ENCODE data around the gene MDK.

DNA sequence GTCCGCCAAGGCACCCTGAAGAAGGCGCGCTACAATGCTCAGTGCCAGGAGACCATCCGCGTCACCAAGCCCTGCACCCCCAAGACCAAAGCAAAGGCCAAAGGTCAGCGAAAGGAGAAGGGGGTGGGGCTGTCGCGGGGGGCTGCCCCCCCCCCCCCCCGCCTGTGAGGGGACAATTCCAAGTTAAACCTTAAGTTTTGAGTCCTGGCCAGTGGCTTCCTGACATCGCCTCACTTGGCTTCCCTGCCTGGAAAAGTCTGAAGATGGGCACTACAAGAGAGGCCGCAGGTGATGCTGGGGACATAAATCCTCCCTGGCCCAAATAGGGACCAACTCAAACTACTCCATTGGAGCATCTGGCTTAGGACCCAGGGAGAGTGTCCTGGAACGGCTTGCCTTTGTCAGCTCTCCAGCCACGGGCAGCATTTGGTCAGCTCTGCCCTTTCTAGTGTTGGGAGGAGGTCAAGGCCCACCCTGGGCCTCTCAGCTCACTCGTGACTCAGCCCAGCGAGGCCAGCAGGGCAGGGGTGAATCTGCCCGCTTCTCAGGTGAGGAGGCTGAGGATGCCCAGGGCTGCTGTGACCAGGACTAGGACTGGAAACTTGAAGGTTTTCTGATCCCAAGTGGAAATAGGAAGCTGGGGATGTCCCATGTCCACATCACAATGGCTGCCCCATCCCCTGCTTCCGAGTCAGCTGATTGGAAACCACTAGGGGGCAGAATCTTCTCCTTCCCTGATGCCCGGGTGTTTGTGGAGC lies 1.4 kb downstream of the MDK start:
- no peak for TF ChIP-seq TOX (CRISPR knock-in tag; IDR thresholded peaks at IDR 0.05; ENCODE audit: borderline replicate concordance)
- TF ChIP-seq, protein P1, sequence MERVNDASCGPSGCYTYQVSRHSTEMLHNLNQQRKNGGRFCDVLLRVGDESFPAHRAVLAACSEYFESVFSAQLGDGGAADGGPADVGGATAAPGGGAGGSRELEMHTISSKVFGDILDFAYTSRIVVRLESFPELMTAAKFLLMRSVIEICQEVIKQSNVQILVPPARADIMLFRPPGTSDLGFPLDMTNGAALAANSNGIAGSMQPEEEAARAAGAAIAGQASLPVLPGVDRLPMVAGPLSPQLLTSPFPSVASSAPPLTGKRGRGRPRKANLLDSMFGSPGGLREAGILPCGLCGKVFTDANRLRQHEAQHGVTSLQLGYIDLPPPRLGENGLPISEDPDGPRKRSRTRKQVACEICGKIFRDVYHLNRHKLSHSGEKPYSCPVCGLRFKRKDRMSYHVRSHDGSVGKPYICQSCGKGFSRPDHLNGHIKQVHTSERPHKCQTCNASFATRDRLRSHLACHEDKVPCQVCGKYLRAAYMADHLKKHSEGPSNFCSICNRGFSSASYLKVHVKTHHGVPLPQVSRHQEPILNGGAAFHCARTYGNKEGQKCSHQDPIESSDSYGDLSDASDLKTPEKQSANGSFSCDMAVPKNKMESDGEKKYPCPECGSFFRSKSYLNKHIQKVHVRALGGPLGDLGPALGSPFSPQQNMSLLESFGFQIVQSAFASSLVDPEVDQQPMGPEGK (CRISPR knock-in tag; IDR thresholded peaks at IDR 0.05; ENCODE audit: borderline replicate concordance), result no peak
- no peak for TF ChIP-seq CSDC2 (CRISPR knock-in tag; IDR thresholded peaks at IDR 0.05)
- no peak for TF ChIP-seq ZFP30 (CRISPR knock-in tag; IDR thresholded peaks at IDR 0.05)
- TF ChIP-seq ZNF8 (CRISPR knock-in tag; IDR thresholded peaks at IDR 0.05), result no peak
- TF ChIP-seq PPARA (CRISPR knock-in tag; IDR thresholded peaks at IDR 0.05; ENCODE audit: borderline replicate concordance), result no peak
